ENCODE results near the gene DENND6B.
"Not testable (repeated sequence)": the region's sequence is repeated elsewhere in the genome, so short reads cannot be mapped to it uniquely, and the experiment has no call there.

Gene DENND6B, protein sequence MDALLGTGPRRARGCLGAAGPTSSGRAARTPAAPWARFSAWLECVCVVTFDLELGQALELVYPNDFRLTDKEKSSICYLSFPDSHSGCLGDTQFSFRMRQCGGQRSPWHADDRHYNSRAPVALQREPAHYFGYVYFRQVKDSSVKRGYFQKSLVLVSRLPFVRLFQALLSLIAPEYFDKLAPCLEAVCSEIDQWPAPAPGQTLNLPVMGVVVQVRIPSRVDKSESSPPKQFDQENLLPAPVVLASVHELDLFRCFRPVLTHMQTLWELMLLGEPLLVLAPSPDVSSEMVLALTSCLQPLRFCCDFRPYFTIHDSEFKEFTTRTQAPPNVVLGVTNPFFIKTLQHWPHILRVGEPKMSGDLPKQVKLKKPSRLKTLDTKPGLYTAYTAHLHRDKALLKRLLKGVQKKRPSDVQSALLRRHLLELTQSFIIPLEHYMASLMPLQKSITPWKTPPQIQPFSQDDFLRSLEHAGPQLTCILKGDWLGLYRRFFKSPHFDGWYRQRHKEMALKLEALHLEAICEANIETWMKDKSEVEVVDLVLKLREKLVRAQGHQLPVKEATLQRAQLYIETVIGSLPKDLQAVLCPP

GRCh38 chr22:50326956-50327710 lies at the start of gene DENND6B:
Gene DENND6B, minus strand, starts transcription at chr22:50327012. Its CDS starts 24 bp downstream, at chr22:50326988.
- peak; percentile 83 for DNase-seq

- DNase-seq = no peak
These were observed 49.4 kb upstream of the DENND6B start for GRCh38 chr22:50376085-50376651.

- DNase-seq = no peak
These were observed 44.4 kb upstream of the DENND6B start for GRCh38 chr22:50371101-50371648.

- DNase-seq = no peak
These were observed 41.1 kb upstream of the DENND6B start for GRCh38 chr22:50367778-50368500.

GRCh38 chr22:50363803-50364194 lies 37.0 kb upstream of the DENND6B start:
- not testable (repeated sequence) for DNase-seq

DNA sequence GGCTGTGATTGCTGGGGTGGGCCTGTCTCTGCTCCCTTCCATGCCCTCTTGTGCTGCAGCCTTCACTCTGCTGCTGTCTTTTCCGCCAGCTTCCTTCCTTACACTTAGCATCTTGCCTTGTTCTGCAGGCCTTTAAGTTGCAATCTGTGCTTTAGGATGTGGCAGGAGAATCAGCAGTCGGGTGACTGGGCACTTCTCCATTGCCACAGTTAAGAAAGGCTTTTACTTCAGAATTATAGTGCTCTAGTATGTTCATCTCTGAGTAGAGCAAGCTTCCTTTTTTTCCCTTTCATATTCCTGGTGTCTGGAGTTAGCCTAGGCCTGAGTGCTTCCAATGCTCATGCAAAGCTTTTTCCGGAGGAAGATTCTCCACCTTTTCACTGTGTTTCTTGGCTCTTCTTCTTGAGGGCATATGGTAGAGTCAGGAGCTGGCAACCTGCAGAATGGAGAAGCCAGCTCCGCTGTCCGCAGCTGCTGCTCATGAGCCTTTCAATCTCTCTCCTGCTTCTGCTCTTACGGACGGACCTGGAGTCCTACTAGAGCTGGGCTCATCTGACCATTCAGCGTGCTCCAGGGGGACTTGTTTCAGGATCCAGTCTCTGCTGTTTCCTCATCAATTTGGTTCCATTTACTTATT lies 36.5 kb upstream of the DENND6B start:
- DNase-seq = no peak

- no peak for DNase-seq
These were observed 34.9 kb upstream of the DENND6B start for GRCh38 chr22:50361688-50362087.

GRCh38 chr22:50361222-50361621 lies 34.4 kb upstream of the DENND6B start:
- DNase-seq = no peak

GRCh38 chr22:50360578-50360977 lies 33.8 kb upstream of the DENND6B start:
- DNase-seq = no peak

DNA sequence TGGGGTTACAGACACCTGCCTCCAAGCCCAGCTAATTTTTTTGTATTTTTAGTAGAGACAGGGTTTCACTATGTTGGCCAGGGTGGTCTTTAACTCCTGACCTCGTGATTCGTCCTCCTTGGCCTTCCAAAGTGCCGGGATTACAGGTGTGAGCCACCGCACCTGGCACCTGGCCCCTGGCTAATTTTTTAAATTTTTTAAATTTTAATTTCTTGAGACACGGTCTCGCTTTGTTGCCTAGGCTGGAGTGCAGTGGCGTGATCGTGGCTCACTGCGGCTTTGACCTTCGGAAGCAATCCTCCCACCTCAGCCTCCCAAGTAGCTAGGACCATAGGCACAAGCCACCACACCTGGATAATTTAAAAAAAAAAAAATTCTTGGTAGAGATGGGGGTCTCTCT lies 30.9 kb upstream of the DENND6B start:
- no peak for DNase-seq

- DNase-seq = no peak
These were observed 30.4 kb upstream of the DENND6B start for GRCh38 chr22:50357222-50357621.

- DNase-seq = no peak
These were observed 29.4 kb upstream of the DENND6B start for GRCh38 chr22:50356186-50356585.

DNA sequence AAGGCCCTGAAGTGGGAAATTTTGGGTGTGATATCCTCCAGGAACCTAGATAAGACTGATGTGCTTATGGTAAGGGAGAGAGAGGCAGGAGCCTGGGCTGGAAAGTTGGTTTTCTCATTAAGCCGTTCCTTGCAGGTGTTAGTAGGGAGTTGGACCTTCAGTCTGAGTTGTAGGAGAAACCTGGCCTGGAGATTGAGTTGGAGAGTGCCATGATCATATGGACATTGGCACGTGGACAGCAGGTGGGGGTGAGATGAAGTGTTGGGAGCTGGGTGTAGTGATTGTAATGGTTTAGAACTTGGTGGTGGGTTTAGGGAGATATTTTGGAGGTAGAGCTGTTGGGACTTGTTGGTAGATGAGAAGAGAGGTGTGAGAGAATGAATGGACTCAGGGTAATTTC lies 21.2 kb upstream of the DENND6B start:
- DNase-seq = no peak

DNA sequence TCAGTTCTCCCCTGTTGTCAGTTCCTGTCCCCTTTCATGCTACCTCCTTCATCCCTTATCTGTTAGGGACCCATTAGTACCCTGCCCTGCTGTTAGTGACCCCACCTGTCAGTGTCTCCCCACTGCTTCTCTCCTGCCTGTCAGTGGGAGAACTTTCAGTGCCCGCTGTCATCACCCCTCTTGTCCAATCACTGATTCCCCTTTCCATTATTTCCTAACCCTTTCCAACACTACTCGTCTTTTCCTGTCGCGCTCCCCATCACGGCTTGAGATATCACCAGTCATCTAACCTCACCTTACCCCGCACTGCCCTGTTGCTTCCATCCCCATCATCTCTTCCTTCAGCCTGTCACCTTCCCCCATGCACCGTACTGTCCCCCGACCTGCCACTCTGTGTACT lies 20.3 kb upstream of the DENND6B start:
- DNase-seq = no peak

GRCh38 chr22:50346470-50346869 lies 19.7 kb upstream of the DENND6B start:
- no peak for DNase-seq

- DNase-seq = no peak
These were observed 16.7 kb upstream of the DENND6B start for GRCh38 chr22:50343541-50343935.

- peak; percentile 84 for DNase-seq
These were observed 16.1 kb upstream of the DENND6B start, which contains the start of gene PPP6R2 for GRCh38 chr22:50342651-50343540. Gene PPP6R2, plus strand, starts transcription at chr22:50343327. Its CDS starts 50,582 bp downstream, at chr22:50393909.

GRCh38 chr22:50341977-50342650 lies 15.3 kb upstream of the DENND6B start:
- DNase-seq = peak; percentile 94

DNA sequence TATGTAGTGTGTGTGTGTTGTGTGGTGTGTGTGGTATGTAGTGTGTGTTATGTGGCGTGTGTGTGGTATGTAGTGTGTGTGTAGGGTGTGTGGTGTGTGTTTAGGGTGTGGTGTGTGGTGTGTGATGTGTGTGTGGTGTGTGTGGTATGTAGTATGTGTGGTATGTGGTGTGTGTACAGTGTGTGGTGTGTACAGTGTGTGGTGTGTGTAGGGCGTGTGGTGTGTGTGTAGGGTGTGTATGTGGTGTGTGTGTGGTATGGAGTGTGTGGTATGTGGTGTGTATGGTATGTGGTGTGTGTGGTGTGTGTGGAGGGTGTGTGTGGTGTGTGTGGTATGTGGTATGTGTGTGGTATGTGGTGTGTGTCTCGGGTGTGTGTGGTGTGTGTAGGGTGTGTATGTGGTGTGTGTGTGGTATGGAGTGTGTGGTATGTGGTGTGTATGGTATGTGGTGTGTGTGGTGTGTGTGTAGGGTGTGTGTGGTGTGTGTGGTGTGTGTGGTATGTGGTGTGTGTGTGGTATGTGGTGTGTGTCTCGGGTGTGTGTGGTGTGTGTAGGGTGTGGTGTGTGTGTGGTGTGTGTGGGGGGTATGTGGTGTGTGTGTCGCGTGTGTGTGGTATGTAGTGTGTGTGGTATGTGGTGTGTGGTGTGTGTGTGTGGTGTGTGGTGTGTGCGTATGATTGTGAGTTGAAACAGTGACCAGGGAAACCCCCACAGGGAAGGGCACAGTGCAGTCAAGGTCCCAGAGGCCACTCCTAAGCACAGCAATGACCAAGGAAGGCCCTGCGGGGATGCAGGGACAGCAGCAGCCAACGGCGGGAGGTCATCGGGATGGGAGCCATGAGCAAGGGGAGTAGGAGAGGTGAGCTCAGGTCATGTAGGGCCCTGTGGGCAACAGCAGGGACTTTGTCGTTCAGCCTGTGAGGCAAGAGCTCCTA lies 13.4 kb upstream of the DENND6B start:
- peak; percentile 70 for DNase-seq
